C1 segment of cervical spinal cord (tissue), 14 donors: ENCODE measurements around the gene MEAK7.

ENCODE experiments used
- DNase-seq, 14 donors: peaks; one replicate each; lab custom pipeline; 2025; lab: John Stamatoyannopoulos, UW

The MEAK7 gene

DNA sequence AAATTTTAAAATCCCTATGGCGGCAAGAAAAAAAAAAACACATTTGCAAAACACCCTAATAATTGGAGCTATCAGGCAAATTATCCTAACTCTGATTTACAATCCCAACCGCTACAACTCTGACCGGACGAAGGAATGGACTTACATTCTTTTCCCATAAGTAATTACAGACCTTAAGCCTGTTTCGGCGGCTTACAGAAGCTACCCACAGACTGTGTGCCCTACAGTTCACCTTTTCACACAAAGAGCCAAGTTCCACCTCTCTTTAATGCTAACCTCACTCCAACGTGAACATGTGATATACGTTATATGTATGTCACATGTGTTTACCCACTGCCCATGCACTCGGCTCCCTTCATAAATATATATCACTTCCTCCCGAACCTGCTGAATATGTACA lies 8.7 kb upstream of the MEAK7 start:
- no peak for DNase-seq

DNA sequence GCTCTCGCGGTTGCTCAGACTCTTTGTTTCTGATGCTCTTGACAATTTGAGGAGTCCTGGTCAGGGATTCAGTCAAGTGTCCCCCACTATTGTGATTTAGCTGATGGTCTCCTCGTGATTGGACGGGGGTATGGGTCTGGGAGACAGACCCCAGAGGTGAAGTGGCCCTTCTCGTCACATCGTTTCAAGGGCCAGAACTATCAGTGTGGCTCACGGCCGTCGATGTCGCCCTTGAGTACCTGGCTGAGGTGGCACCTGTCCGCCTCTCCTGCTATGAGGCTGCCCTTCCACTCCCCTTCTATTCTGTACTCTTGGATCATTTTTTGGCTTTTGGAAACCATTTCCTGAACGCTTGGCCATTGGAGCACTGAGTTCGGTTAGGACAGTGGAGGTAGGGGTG lies 7.4 kb upstream of the MEAK7 start:
- no peak for DNase-seq

DNA sequence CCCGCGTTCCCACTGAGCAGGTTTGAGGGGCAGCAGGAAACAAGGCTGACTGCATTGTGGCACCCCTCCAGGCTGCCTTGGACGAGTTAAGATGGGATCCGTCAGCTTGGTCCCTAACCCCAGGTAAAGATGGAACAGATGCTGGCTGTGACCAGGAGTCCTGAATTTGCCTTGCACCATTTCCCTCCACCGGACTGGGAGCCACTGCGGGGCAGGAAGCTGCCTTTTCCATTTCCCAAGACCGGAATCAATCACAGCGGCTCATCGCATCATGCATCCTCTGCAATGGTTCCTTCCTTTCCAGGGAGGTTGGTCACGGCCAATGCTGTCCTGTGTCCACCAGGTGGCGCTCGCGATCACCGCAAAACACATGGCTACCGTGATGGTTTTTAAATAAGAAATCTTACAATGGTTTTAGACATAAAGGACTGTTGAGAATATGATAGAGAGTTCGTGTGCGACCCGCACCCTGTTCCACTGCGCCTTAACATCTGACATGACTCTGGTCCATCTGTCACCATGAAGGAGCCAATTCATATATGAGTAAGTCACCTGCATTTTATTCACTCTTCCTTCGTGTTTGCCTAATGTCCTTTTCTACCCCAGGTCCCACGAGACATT lies 6.8 kb upstream of the MEAK7 start:
- peak in 13 of 14 donors; percentile 25 to 85 (median 70) for DNase-seq

- DNase-seq, result no peak
Measured at GRCh38 chr16:84509032-84509950, 4.8 kb upstream of the MEAK7 start.

GRCh38 chr16:84508502-84508901 lies 4.0 kb upstream of the MEAK7 start:
- DNase-seq, result no peak

DNA sequence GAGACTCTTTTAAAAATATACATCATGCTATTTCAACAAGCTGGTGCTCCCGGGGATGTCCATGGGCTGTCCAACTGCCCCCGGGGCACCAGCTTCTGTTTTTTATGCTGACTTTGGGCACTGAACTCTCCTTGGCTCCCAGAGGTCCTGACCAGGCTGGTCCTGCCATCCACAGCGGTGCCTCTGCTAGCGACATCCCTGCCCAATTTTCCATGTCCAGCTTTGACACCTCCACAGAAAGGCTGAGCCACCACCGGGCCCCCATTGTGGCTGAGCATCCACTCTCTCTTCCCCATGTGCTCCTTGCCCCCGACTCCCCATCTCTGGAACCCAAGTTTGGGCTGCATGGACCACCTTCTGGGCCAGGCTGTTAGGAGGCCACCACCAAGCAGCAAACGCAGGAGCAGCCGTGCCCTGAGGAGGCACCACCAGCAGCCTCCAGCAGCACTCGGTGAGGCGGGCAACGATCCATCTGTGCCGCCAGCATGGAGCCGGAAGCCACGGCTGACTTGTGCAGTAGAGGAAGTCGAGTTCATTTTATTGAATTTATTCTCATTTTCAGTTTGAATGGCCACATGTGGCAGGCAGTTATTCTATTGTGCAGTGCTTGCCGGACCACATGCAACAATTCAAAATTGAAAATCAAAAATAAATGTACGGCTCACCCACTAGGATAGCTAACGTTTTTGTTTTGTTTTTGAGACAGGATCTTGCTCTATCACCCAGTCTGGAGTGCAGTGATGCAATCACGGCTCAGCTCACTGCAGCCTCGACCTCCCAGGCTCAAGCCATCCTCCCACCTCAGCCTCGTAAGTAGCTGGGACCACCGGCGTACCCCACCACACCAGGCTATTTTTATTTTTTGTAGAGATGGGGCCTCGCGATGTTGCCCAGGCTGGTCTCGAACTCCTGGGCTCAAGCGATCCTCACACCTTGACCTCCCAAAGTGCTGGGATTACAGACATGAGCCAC lies 2.8 kb upstream of the MEAK7 start:
- peak in 1 of 14 donors; percentile 26 for DNase-seq

DNA sequence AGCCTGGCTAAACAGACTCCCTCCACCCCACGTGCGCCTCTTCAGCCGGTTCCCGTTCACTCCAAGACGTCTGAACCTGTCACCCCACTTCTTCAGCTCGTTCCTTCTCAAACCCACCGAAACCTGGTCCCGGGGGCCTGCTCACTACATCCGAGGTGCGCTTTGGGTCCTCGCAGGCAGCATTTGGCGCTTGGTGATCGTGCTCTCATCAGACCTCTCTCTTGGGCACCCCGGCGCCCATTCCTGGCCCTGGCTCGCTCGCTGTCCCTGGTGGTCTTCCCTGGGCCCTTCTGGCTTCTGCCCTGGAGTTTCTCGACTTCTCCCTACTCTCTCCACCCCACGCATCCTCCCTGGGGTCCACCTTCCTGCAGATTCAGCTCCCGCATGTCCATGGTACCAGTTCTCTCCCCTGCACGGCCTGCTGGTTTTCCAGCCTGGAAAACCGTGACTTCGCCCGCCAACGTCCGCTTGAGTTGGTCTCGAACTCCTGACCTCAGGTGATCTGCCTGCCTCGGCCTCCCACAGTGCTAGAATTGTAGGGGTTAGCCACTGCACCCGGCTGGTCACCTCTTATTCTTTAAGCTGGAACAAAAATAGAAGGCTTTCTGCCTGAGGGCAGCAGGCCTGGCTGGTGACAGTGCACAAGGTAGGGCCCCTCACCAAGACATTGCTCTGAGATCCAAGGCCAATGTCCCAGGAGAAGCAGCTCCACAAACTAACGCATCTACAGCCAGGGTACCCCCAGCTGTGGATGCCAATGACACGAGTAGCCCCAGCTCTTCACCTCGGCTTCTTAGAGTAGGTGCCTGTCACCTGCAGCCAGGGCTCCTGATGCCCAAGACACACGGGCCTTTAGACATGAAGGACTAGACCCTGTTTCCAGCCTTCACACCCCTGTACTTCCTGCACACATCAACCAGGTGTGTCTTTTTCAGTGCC lies 1.1 kb upstream of the MEAK7 start:
- no peak for DNase-seq

GRCh38 chr16:84503751-84504395 lies 586 bp downstream of the MEAK7 start:
- no peak for DNase-seq

- no peak for DNase-seq
Measured at GRCh38 chr16:84502581-84502980, 1.9 kb downstream of the MEAK7 start.

DNA sequence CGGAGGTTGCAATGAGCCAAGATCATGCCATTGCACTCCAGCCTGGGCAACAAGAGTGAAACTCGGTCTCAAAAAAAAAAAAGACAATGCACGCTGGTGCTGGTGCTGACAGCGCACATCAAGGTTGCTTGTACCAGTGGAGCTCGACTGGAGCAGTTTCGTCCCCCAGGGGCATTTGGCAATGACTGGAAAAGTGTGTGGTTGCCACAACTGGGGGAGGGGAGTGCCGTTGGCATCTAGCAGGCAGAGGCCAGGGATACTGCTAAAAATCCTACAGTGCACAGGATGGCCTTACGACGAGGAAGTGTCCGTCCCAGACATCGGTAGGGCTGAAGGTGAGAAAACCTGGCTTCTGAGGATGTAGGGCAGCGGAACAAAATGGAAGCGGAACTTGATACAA lies 2.4 kb downstream of the MEAK7 start:
- DNase-seq, result no peak

DNA sequence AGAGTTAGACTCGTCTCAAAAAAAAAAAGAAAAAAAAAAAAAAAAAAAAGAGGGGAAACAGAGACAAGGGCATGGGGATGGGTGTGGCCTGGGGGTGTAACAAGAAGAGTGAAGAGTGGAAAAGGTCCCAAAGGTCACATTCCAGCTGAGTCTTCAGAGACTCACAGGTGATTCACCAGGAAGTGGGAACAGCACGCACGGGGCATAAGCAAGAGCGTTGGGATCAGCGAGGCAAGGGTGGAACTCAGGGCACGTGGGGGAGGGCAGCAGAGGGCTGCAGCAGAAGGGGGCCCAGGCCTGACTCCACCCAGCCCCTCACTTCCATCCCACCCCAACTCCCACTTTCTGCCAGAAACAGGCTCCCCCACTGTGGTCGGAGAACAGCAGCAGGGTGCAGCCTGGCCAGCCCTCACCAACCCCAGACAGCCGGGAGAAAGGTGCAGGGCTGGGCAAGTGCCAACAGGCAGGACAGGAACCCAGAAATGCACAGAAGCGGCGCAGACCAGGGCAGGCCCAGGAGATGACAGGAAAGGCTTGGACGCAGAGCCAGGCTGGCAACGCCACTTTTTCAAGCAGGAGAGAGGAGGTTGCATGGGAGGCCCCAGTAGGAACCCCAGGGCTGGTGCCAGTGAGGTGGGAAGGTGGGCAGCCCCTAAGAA lies 3.3 kb downstream of the MEAK7 start:
- DNase-seq, result no peak

- no peak for DNase-seq
Measured at GRCh38 chr16:84500531-84500930, 3.9 kb downstream of the MEAK7 start.

- no peak for DNase-seq
Measured at GRCh38 chr16:84499638-84500037, 4.8 kb downstream of the MEAK7 start.

GRCh38 chr16:84498859-84499620 lies 5.4 kb downstream of the MEAK7 start:
- DNase-seq, result no peak

- no peak for DNase-seq
Measured at GRCh38 chr16:84498223-84498610, 6.2 kb downstream of the MEAK7 start.

- DNase-seq, result no peak
Measured at GRCh38 chr16:84497418-84498222, 6.8 kb downstream of the MEAK7 start.

DNA sequence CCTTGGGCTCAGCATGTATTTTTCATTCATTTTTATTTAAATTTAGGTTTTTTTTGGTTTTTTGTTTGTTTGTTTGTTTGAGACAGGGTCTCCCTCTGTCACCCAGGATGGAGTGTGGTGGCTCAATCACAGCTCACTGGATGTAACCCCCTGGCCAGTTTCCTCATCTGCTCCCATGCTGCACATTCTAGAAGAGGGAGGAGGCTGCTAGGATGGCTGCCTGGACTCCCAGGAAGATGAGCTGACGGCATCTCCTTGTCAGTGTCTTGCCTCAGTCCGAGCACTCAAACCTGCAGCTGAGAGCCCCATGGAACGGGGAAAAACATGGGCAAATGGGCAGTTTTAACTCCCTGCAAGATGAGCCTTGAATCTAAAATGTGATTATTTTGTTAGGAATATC lies 7.5 kb downstream of the MEAK7 start:
- no peak for DNase-seq

DNA sequence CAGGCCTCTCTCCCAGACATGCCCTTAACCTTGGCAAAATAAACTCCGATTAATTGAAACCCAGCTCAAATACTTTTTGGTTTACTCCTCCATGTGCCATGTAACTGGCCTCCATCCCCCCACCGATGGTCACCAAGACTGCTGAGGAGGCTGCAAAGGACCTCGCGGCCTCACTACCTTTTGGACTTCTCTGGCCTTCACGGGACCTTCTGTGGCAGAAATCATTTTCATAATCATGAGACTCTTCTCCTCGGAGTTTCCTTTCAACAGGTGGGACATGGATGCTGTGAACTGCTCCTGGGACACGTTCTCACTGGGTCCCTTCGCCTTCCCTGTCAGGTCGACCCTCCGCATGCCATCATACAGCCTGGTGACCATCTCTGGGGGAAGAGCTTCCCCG lies 9.0 kb downstream of the MEAK7 start:
- no peak for DNase-seq
